ENCODE measurements around the gene OR2V1.
A peak's percentile ranks its signal among the peaks of the same experiment; 100 is the strongest.

The OR2V1 gene

GRCh38 chr5:181092428-181092827 is 38.5 kb downstream of the OR2V1 start:
- ChIA-PET CTCF (no interaction called here), POLR2A (no interaction called here)
- DNase-seq (ENCODE audit: extremely low spot score) = no peak
- TF ChIP-seq FOXK2 (IDR thresholded peaks at IDR 0.05) = no peak
- TF ChIP-seq HDGF (IDR thresholded peaks at IDR 0.05; ENCODE audit: borderline replicate concordance) = no peak
- no peak for TF ChIP-seq L3MBTL2 (conservative IDR thresholded peaks at IDR 0.05)
- TF ChIP-seq PKNOX1 (IDR thresholded peaks at IDR 0.05) = no peak
- TF ChIP-seq SUZ12 (IDR thresholded peaks at IDR 0.05) = no peak
- TF ChIP-seq CTBP1 (IDR thresholded peaks at IDR 0.05; ENCODE audit: borderline replicate concordance) = no peak
- no peak for TF ChIP-seq FOXM1 (IDR thresholded peaks at IDR 0.05; ENCODE audit: borderline replicate concordance)
- no peak for TF ChIP-seq TARDBP (IDR thresholded peaks at IDR 0.05)
- no peak for TF ChIP-seq ZNF384 (IDR thresholded peaks at IDR 0.05)
- no peak for TF ChIP-seq ELF4 (IDR thresholded peaks at IDR 0.05)
- TF ChIP-seq FOXA1 (IDR thresholded peaks at IDR 0.05) = no peak
- TF ChIP-seq NFRKB (IDR thresholded peaks at IDR 0.05) = no peak
- TF ChIP-seq BHLHE40 (IDR thresholded peaks at IDR 0.05; ENCODE audit: borderline replicate concordance) = no peak
- no peak for TF ChIP-seq SP1 (IDR thresholded peaks at IDR 0.05)
- no peak for TF ChIP-seq LEF1 (IDR thresholded peaks at IDR 0.05; ENCODE audit: borderline replicate concordance)
- no peak for TF ChIP-seq ARNT (IDR thresholded peaks at IDR 0.05)

- CTCF ChIA-PET = interaction anchor here (0.6 to 1.3 kb wide), 5 partner anchors 23 to 219 kb away, joined by 3 to 6 read pairs (median 3); no protein-coding TSS in a partner anchor
- POLR2A ChIA-PET = no interaction called here
- TF ChIP-seq HDGF (IDR thresholded peaks at IDR 0.05; ENCODE audit: borderline replicate concordance) (no peak), CTBP1 (IDR thresholded peaks at IDR 0.05; ENCODE audit: borderline replicate concordance) (no peak)
- peak; percentile 76 for DNase-seq (ENCODE audit: extremely low spot score)
Observed at GRCh38 chr5:181088289-181088688, 42.7 kb downstream of the OR2V1 start.

- CTCF ChIA-PET = interaction anchor here (0.6 to 1.3 kb wide), 3 partner anchors 12 to 218 kb away, joined by 3 to 5 read pairs (median 3); no protein-coding TSS in a partner anchor
- TF ChIP-seq FOXM1 (IDR thresholded peaks at IDR 0.05; ENCODE audit: borderline replicate concordance) = no peak
- TF ChIP-seq ZNF384 (IDR thresholded peaks at IDR 0.05) = no peak
- TF ChIP-seq FOXA1 (IDR thresholded peaks at IDR 0.05) = no peak
- TF ChIP-seq SUZ12 (IDR thresholded peaks at IDR 0.05) = no peak
- no peak for TF ChIP-seq NFRKB (IDR thresholded peaks at IDR 0.05)
- no peak for TF ChIP-seq PKNOX1 (IDR thresholded peaks at IDR 0.05)
- TF ChIP-seq BHLHE40 (IDR thresholded peaks at IDR 0.05; ENCODE audit: borderline replicate concordance) = no peak
- DNase-seq (ENCODE audit: extremely low spot score) = no peak
- POLR2A ChIA-PET = interaction anchor here (0.7 to 1.5 kb wide), 3 partner anchors 14 to 226 kb away, joined by 3 read pairs; partner anchors contain the start of gene ZFP62
Observed at GRCh38 chr5:181087309-181087708, 43.7 kb downstream of the OR2V1 start.

- ChIA-PET POLR2A (interaction anchor here (0.7 to 1.5 kb wide), 3 partner anchors 14 to 225 kb away, joined by 3 read pairs; partner anchors contain the start of gene ZFP62), CTCF (interaction anchor here (0.6 kb wide), 1 partner anchor 13 kb away, joined by 3 read pairs; no protein-coding TSS in a partner anchor)
- no peak for DNase-seq (ENCODE audit: extremely low spot score)
- TF ChIP-seq PKNOX1 (IDR thresholded peaks at IDR 0.05) (no peak), TARDBP (IDR thresholded peaks at IDR 0.05) (no peak), HDGF (IDR thresholded peaks at IDR 0.05; ENCODE audit: borderline replicate concordance) (no peak), LEF1 (IDR thresholded peaks at IDR 0.05; ENCODE audit: borderline replicate concordance) (no peak), FOXM1 (IDR thresholded peaks at IDR 0.05; ENCODE audit: borderline replicate concordance) (no peak), ZNF384 (IDR thresholded peaks at IDR 0.05) (no peak), ELF4 (IDR thresholded peaks at IDR 0.05) (no peak), CTBP1 (IDR thresholded peaks at IDR 0.05; ENCODE audit: borderline replicate concordance) (no peak), FOXA1 (IDR thresholded peaks at IDR 0.05) (no peak), ARNT (IDR thresholded peaks at IDR 0.05) (no peak), L3MBTL2 (conservative IDR thresholded peaks at IDR 0.05) (no peak), FOXK2 (IDR thresholded peaks at IDR 0.05) (no peak), SP1 (IDR thresholded peaks at IDR 0.05) (no peak)
Observed at GRCh38 chr5:181086884-181087205, 44.1 kb downstream of the OR2V1 start.

GRCh38 chr5:181086026-181086883 is 44.7 kb downstream of the OR2V1 start:
- TF ChIP-seq ZNF384 (IDR thresholded peaks at IDR 0.05) = no peak
- TF ChIP-seq FOXK2 (IDR thresholded peaks at IDR 0.05) = no peak
- no peak for TF ChIP-seq CTBP1 (IDR thresholded peaks at IDR 0.05; ENCODE audit: borderline replicate concordance)
- no peak for TF ChIP-seq LEF1 (IDR thresholded peaks at IDR 0.05; ENCODE audit: borderline replicate concordance)
- TF ChIP-seq NFRKB (IDR thresholded peaks at IDR 0.05) = no peak
- TF ChIP-seq TARDBP (IDR thresholded peaks at IDR 0.05) = no peak
- no peak for TF ChIP-seq ELF4 (IDR thresholded peaks at IDR 0.05)
- no peak for TF ChIP-seq FOXA1 (IDR thresholded peaks at IDR 0.05)
- TF ChIP-seq SP1 (IDR thresholded peaks at IDR 0.05) = no peak
- no peak for TF ChIP-seq PKNOX1 (IDR thresholded peaks at IDR 0.05)
- CTCF ChIA-PET = no interaction called here
- no peak for DNase-seq (ENCODE audit: extremely low spot score)
- POLR2A ChIA-PET = interaction anchor here (1.1 to 1.5 kb wide), 2 partner anchors 13 to 225 kb away, joined by 3 read pairs; partner anchors contain the start of gene ZFP62
